HUES64 (cell line): Measurements from ENCODE around the gene RABGAP1L.

ENCODE experiments used
- H3K27ac ChIP-seq: 2 replicates; pipeline ENCODE4 v1.7.0; 2013; ENCODE audit warnings: low read depth, low read length, inconsistent platforms
- H3K27me3 ChIP-seq: 2 replicates; pipeline ENCODE4 v1.6.1; 2013; ENCODE audit warnings: mild to moderate bottlenecking, low read length; ENCODE audit not compliant: insufficient read depth
- H3K36me3 ChIP-seq: 2 replicates; pipeline ENCODE4 v1.6.1; 2013; ENCODE audit warnings: mild to moderate bottlenecking, low read length; ENCODE audit not compliant: insufficient read depth
- H3K4me1 ChIP-seq: 2 replicates; pipeline ENCODE4 v1.6.1; 2013; ENCODE audit warnings: mild to moderate bottlenecking, low read length, moderate library complexity; ENCODE audit not compliant: insufficient read depth
- H3K4me3 ChIP-seq: 2 replicates; pipeline ENCODE4 v1.5.1; 2013; ENCODE audit warnings: mild to moderate bottlenecking, low read length, moderate library complexity
- H3K9ac ChIP-seq: 2 replicates; pipeline ENCODE4 v1.6.1; 2013; ENCODE audit warnings: mild to moderate bottlenecking, low read depth, low read length
- H3K9me3 ChIP-seq: 2 replicates; pipeline ENCODE4 v1.6.1; 2013; ENCODE audit warnings: low read depth, low read length; ENCODE audit not compliant: insufficient read depth
- WGBS: fragments of 150-250, 120-280 bp; methylation state at CpG from one replicate; pipeline ENCODE4 v1.1.7; 2013; ENCODE audit warnings: missing lambda C conversion rate; 5-methylcytosine and 5-hydroxymethylcytosine counted together

Gene RABGAP1L

DNA sequence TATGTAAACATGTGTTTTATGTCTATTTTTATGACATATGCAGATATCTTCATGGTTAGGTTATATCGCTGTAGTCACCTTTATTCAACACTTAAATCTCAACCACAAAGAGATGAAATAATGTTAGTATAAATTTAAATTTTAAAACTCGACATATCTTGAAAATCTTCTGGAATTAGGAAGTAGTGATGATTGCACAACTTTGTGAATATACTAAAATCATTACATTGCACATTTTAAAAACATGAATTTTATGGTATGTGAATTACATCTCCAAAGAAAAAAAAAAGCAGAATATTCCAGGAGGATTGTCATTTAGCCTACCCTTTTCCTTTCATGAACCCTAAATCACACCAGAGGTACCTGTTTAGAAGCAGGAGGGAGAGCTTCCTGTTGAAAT lies 801.0 kb downstream of the RABGAP1L start:
- peaks cover 40% of the 10 kb centered on the region for H3K36me3 ChIP-seq
- H3K4me1 ChIP-seq, result peaks cover 20% of the 10 kb centered on the region
- no peaks in the 10 kb centered on the region for H3K9me3 ChIP-seq
- no peak overlapping the region for H3K9ac ChIP-seq
- no peak overlapping the region for H3K4me3 ChIP-seq
- H3K27me3 ChIP-seq, result no peaks in the 10 kb centered on the region
- WGBS, result no CpG with 5 or more reads among the region's 2 CpGs
- no peak overlapping the region for H3K27ac ChIP-seq

DNA sequence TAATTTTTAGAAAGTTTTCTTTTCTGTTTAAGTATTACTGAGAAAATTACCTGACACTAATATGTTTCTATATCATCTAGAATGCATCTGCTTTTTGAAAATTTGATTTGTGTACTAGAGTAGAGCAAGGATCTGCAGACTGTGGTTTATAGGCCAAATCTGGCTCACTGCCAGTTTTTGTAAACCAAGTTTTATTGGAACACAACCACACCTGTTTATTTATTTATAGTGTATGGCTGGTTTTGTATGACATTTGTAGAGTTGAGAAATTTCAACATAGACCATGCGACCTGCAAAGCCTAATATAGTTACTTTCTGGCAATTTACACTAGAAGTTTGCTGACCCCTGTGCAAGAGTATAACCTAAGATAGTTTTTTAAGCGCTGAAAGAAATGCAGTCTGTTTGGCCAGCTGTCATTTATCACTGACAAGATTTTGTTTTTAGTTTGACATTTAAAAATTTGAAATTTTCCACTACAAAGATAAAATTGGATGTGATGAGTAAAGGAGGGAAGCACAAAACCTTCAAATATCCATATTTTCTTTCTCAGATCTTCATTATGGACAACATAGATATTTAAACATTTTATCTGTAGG lies 804.3 kb downstream of the RABGAP1L start:
- no peaks in the 10 kb centered on the region for H3K9me3 ChIP-seq
- H3K27ac ChIP-seq, result no peak overlapping the region
- no peak overlapping the region for H3K4me3 ChIP-seq
- H3K36me3 ChIP-seq, result peaks cover 30% of the 10 kb centered on the region
- WGBS, result 90% methylated on average over 2 of the region's 2 CpGs
- H3K27me3 ChIP-seq, result no peaks in the 10 kb centered on the region
- H3K9ac ChIP-seq, result no peak overlapping the region
- peaks cover 22% of the 10 kb centered on the region for H3K4me1 ChIP-seq

DNA sequence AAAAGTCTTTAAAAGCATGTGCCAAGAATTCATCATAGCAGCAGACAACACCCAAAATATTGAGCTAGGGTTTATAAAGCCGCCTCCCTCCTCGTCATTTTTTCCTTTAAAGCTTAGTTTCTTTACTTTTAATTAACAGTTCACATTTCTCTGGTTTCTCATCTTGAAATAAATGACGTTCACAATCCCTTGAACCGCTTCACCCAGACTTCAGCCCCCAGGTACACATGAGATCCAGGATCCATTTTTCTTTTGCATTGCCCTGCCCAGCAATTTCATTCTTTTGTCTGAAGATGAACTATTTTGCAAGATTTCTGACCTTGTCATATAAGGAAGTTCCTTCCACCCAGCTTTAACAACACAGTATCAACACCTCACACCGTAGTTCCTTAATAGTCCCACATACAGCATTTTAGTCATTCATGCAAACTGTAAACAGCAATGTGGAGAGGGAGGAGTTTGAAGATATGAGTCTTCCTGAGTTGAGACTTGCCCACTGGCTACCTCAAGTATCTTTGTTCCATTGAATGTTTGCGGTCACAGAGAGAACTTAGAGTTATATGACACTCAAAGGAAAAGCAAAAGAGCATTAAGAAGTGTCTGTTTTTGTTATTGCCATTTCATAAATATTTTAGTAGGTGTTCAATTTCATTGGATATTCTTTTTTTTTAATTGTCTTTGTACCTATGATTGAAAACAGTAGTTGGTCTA lies 805.1 kb downstream of the RABGAP1L start:
- WGBS, result 71% methylated on average over 5 of the region's 6 CpGs
- H3K9me3 ChIP-seq, result no peaks in the 10 kb centered on the region
- H3K36me3 ChIP-seq, result peaks cover 30% of the 10 kb centered on the region
- no peak overlapping the region for H3K27ac ChIP-seq
- H3K9ac ChIP-seq, result no peak overlapping the region
- H3K4me3 ChIP-seq, result no peak overlapping the region
- H3K4me1 ChIP-seq, result peaks cover 22% of the 10 kb centered on the region
- H3K27me3 ChIP-seq, result no peaks in the 10 kb centered on the region

DNA sequence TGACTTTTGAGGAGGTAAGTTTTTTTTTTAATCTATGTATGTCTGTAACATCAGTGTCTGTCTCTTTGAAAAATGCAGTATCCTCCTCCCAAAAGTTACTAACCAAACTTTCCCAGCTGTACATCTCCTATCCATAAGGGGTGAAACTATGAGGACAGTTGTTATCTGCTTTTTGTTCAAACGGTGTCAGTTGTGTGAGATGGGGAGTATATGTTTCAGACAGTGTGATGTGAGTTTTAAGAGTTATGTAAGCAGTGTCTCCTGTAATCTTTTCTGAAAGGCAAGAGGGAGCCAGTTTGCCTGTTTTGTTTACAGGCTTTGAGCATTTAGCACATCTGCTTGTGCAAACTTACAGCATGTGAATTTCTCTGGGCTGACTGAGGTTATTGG lies 805.6 kb downstream of the RABGAP1L start:
- H3K9me3 ChIP-seq, result no peaks in the 10 kb centered on the region
- peaks cover 30% of the 10 kb centered on the region for H3K36me3 ChIP-seq
- H3K27ac ChIP-seq, result peak overlapping the region; percentile 32; the same call in 1 of the 2 replicates
- H3K9ac ChIP-seq, result no peak overlapping the region
- no peak overlapping the region for H3K4me3 ChIP-seq
- H3K4me1 ChIP-seq, result peaks cover 18% of the 10 kb centered on the region; the same call in 1 of the 2 replicates
- H3K27me3 ChIP-seq, result no peaks in the 10 kb centered on the region
- WGBS, result 88% methylated on average over 1 of the region's 1 CpG

DNA sequence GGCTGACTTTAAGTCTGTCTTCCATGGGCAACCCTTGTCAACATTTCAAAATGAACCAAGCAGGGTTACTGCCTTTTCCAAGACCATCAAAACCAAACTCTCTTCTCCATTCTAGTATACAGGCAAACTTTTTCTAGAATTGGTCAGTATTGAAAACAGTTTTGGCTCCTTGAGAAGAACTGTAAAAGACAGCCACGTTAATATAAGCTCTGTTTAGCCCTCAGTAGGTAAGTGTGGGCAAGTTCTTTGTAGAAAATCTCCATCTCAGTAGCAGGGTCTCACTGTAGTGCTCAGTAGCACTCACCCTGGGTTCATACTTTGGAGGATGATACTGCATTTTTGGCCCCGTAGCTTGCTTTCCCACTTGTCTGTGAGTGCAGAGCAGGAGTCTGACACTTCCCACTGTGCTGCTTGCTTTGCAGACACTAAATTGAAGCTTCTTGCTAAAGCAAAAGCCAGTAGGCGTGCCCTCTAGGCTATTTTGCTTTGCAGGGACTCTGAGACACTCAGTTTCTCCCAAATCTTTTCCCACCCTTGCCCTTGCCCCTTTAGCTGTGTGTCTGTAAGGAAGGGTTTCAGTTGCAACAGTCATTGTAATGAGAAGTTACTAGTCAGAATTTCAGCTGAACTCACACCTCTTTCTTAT lies 806.2 kb downstream of the RABGAP1L start:
- Histone ChIP-seq H3K27ac (peak overlapping the region; percentile 32; the same call in 1 of the 2 replicates), H3K9ac (no peak overlapping the region), H3K27me3 (no peaks in the 10 kb centered on the region), H3K36me3 (peaks cover 30% of the 10 kb centered on the region), H3K4me1 (peaks cover 18% of the 10 kb centered on the region; the same call in 1 of the 2 replicates), H3K9me3 (no peaks in the 10 kb centered on the region), H3K4me3 (no peak overlapping the region)
- WGBS, result 78% methylated on average over 3 of the region's 3 CpGs

DNA sequence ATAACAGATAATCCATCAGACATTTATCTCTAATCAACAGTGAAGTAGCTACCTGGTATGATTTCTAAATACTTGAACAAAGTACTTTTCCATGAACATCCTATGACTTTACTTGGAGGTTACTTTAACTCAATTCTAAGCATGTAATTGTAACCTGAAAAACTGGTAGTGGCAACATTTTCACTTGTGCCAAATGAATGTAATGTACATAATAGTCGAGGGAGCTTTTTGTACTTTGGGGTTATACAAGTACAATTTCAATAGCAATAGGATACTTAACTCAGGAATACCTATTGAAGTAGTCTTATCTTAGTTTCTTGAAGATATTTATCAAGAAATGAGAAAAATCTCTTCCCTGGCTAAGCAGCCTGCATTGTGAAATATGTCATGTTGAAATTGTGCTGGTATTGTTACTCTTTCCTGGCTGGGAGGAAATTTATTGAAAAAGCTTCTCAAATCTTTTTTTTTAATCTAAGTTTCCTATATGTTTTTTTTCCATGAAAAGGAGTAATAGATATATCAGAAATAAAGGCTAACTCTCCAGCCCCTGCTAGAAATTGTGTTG lies 806.8 kb downstream of the RABGAP1L start:
- no peaks in the 10 kb centered on the region for H3K27me3 ChIP-seq
- no peak overlapping the region for H3K27ac ChIP-seq
- peaks cover 29% of the 10 kb centered on the region for H3K36me3 ChIP-seq
- WGBS, result 100% methylated on average over 1 of the region's 1 CpG
- H3K4me1 ChIP-seq, result peaks cover 18% of the 10 kb centered on the region; the same call in 1 of the 2 replicates
- no peak overlapping the region for H3K9ac ChIP-seq
- H3K9me3 ChIP-seq, result no peaks in the 10 kb centered on the region
- H3K4me3 ChIP-seq, result no peak overlapping the region

DNA sequence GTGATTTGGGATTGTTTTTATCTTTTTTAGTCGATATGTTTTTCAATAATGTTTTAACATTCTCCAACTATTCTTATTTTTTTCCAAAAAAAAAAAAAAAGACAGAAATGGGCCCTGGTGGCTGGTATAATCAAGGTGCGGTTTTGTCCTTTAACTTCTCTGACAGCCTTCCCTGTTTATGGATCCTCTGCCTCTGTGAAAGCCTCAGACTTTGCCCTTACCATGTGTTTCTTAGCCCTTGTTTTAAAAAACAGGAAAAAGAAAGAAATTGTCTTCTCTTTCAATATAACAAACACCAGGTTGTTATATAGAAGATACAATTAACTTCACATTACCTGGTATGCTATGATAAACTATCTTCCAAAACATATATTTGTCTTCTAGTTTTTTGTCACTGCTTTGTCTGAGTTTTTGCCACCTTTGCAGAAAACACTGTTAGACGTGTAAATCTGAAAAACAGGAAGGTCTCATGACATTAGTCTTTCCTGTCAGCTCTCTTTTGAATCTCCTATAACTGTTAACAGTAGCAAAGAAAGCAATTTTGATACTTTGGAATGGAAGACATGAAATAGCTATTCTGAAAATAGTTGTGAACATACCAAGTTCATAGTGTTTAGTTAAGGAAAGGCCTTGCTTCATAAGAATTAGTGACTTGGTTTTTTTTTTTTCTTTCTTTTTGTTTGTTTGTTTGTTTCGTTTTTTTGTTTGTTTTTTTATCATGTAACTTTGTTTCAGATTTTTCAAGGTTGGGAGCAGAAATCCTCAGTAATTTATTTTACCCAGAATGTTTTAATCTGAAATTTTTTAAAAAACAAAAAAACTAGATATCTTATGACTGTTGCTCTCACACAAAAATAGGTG lies 808.8 kb downstream of the RABGAP1L start:
- no peak overlapping the region for H3K4me3 ChIP-seq
- WGBS, result 57% methylated on average over 3 of the region's 4 CpGs
- no peaks in the 10 kb centered on the region for H3K27me3 ChIP-seq
- H3K9me3 ChIP-seq, result no peaks in the 10 kb centered on the region
- peaks cover 18% of the 10 kb centered on the region; the same call in 1 of the 2 replicates for H3K4me1 ChIP-seq
- H3K9ac ChIP-seq, result no peak overlapping the region
- H3K36me3 ChIP-seq, result peaks cover 45% of the 10 kb centered on the region
- no peak overlapping the region for H3K27ac ChIP-seq

DNA sequence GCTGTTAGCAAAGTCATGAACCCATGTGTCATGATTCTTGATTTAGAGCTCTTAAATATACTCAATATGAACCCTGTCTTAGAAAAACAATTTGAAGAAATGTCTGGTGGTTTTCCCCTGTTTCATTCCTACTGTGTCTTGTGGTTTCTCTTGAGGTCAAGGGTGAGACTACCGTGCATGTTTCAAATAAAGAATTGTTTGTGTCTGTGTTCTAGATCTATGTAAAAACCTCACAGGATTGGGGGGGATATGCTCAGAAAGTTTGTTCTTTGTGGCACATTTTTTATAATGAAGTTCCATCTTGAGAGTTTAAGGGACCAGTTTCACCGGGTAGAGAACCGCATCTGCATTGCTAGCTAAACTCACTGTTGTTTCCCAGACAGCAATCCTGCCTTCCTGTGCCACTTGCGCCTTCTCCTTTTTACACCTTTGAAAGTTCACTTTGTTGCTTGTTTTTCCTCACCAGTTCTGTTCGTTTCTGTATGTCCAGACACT lies 809.5 kb downstream of the RABGAP1L start:
- 96% methylated on average over 5 of the region's 5 CpGs for WGBS
- Histone ChIP-seq H3K4me1 (peaks cover 17% of the 10 kb centered on the region; the same call in 1 of the 2 replicates), H3K9ac (no peak overlapping the region), H3K36me3 (peaks cover 52% of the 10 kb centered on the region), H3K27me3 (no peaks in the 10 kb centered on the region), H3K4me3 (no peak overlapping the region), H3K9me3 (no peaks in the 10 kb centered on the region), H3K27ac (no peak overlapping the region)

DNA sequence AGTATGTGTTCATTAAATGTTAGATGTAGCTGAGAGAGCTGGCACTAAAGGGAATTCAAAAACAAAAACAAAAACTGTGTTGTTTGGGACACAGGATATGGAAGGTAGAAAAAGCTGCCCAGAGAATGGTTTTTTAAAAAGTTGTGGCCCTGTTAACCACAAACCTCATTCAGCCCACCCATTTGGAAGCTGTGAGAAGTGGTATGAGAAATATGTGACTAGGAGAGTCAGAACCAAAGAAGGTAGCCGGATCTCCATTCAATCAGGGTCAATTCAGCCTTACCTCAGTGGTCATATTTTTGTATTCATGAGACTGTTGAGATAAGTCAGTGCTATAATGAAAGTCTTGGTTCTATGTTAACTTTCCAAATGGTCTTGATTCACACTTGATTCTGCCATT lies 810.7 kb downstream of the RABGAP1L start:
- H3K9ac ChIP-seq, result no peak overlapping the region
- peaks cover 62% of the 10 kb centered on the region for H3K36me3 ChIP-seq
- no peak overlapping the region for H3K4me3 ChIP-seq
- H3K27ac ChIP-seq, result no peak overlapping the region
- H3K27me3 ChIP-seq, result no peaks in the 10 kb centered on the region
- WGBS, result 96% methylated on average over 1 of the region's 1 CpG
- H3K4me1 ChIP-seq, result peaks cover 6% of the 10 kb centered on the region; the same call in 1 of the 2 replicates
- no peaks in the 10 kb centered on the region for H3K9me3 ChIP-seq

DNA sequence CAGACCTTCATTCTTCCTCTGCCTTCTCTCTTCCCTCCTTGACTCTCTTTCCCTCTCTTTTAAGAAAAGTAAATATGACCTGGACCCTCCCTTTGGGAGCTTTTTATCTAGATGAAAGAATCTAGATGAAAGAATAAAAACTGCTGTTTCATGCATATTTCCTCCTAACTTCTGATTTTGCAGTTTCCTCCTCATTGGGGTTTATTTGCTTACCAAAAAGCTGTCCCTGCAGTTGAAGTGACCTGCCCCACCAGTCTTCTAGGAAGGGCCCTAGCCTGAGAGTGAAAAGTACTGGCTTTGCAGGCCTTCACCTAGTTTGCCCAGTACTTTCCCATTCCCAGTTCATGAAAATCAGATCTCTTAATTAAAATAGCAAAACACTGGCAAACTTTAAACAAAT lies 812.1 kb downstream of the RABGAP1L start:
- no peak overlapping the region for H3K9ac ChIP-seq
- no peaks in the 10 kb centered on the region for H3K27me3 ChIP-seq
- 0 out of 2 replicates have a peak overlapping the region, but pooled peaks have one; percentile 12 for H3K27ac ChIP-seq
- H3K4me1 ChIP-seq, result no peaks in the 10 kb centered on the region
- no peaks in the 10 kb centered on the region for H3K9me3 ChIP-seq
- H3K36me3 ChIP-seq, result peaks cover 77% of the 10 kb centered on the region
- no peak overlapping the region for H3K4me3 ChIP-seq
